DOHH2 (cell line): ENCODE results near the gene MRPL27.

Experiments
- EZH2phosphoT487 ChIP-seq: fragments of 200-600 bp; sonication (generic); IDR thresholded peaks from 2 replicates; pipeline ENCODE4 v1.6.1; 2017; ENCODE audit warnings: borderline replicate concordance, mild to moderate bottlenecking, antibody characterized with exemption, low read length, moderate library complexity, mixed read lengths
- TF ChIP-seq, protein P1 (sequence below): fragments of 200-600 bp; sonication (generic); IDR thresholded peaks from one replicate; pipeline ENCODE4 v1.5.1; 2014; ENCODE audit warnings: antibody characterized with exemption, mild to moderate bottlenecking, low read depth, low read length; ENCODE audit not compliant: poor library complexity, severe bottlenecking

- TF ChIP-seq, protein P1, sequence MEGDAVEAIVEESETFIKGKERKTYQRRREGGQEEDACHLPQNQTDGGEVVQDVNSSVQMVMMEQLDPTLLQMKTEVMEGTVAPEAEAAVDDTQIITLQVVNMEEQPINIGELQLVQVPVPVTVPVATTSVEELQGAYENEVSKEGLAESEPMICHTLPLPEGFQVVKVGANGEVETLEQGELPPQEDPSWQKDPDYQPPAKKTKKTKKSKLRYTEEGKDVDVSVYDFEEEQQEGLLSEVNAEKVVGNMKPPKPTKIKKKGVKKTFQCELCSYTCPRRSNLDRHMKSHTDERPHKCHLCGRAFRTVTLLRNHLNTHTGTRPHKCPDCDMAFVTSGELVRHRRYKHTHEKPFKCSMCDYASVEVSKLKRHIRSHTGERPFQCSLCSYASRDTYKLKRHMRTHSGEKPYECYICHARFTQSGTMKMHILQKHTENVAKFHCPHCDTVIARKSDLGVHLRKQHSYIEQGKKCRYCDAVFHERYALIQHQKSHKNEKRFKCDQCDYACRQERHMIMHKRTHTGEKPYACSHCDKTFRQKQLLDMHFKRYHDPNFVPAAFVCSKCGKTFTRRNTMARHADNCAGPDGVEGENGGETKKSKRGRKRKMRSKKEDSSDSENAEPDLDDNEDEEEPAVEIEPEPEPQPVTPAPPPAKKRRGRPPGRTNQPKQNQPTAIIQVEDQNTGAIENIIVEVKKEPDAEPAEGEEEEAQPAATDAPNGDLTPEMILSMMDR, result no peak
- no peak for TF ChIP-seq EZH2phosphoT487
Observed at GRCh38 chr17:50379351-50380132, 6.6 kb upstream of the MRPL27 start.
